ENCODE results near the gene DFFB.

DFFB gene

DNA sequence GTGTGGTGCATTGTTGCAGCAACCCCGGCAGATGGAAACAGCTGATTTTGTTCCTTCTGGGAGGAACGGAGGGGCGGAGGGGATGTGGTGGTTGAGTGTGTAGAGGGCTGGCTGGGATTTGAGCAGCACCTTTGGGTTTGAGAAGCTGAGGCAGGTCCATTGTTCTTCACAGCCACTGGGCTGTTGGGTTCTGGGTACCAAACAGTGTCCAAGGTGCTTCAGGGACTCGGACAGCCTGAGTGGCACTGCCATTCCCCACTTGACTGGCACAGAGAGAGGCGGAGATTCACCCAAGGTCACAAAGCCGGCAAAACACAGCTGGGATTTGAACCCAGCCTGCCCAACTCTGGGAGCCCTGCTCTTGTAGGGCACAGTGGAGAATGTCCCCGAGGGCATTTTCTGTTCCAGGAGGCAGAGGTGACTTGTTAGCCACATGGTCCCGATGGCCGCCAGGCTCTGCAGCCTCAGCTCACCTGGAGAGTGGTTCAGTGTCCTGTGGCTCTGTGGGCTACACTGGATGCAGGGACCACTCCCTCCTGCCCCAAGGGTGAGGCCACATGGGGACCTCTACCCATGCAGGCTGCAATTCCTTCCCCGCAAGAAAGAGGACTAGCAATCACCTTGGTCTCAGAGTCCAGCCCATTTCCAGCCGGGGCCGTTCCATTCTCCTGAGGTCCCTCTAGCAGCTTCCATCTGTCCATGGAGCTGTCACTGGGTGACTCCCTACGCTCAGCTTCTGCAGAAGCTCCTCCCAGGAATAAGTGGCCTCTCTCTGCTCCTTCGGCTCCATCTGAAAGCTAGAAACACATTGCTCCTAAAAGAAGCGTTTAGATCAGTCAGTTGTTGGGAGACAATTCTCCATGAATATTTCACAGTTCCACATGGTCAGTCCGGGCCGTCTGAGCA, 74.0 kb downstream of the DFFB start:
- DNase-seq: no peak

DNA sequence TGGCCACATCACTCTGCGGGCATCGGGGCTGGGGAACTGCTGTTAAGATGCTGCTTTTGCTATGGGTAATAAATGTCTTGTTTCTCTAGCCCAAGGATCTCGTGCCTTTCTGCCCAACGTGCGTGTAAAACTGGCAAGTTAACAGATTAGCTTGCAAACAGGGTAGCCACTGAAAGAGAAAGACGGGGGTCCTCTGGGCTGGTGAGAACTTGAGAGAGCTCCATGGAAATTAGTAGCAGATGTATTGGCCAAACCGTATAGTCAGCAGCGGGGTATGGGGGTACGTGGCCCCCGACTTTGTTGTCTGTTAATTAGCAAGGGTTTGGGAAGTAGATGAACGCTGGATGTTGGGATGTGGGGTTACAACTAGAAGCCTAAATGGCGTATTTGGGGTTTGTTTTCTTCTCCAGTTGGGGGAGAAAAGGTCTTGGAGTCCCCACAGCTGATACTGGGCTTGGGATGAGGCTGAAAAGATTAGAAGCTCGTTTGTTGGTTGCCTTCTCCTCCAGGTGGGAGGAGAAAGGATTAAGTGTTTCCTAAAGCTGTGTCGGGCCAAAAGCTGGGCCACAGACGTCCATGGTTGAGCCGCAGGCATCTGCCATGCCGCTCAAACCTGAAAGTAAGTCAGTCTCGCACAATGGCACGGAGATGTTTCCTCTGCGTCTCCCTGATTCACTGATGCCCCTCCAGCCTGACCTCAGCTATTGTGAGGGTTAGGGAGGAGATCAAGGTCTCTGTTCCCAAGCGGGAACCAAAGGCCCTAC, 75.1 kb downstream of the DFFB start:
- no peak for DNase-seq
